C4-2B (cell line): ENCODE data around the gene KCNH3.

ENCODE experiments used
- H3K27ac ChIP-seq: fragments of 450-650 bp; 2 replicates; pipeline ENCODE4 v1.5.1; 2017
- CTCF ChIP-seq: fragments of 450-650 bp; conservative IDR thresholded peaks from 2 replicates; pipeline ENCODE4 v1.5.1; 2017; ENCODE audit warnings: mild to moderate bottlenecking
- ZFX ChIP-seq: fragments of 450-650 bp; IDR thresholded peaks from 2 replicates; pipeline ENCODE4 v1.6.1; 2017

KCNH3 gene

GRCh38 chr12:49538510-49539403, at the start of gene KCNH3:
Gene KCNH3 (plus strand): TSS chr12:49539030. CDS start chr12:49539417, 387 bp downstream.
- TF ChIP-seq CTCF (no peak), ZFX (no peak)
- H3K27ac ChIP-seq, result no peak within 1 kb of the TSS

- no peak overlapping the region for H3K27ac ChIP-seq
- TF ChIP-seq CTCF, result no peak
- TF ChIP-seq ZFX, result no peak
Measured at GRCh38 chr12:49489154-49489553, 49.7 kb upstream of the KCNH3 start.

- TF ChIP-seq ZFX (no peak), CTCF (no peak)
- no peak overlapping the region for H3K27ac ChIP-seq
Measured at GRCh38 chr12:49489720-49490119, 49.1 kb upstream of the KCNH3 start.

- TF ChIP-seq ZFX (no peak), CTCF (no peak)
- no peak overlapping the region for H3K27ac ChIP-seq
Measured at GRCh38 chr12:49491823-49492222, 47.0 kb upstream of the KCNH3 start.

- H3K27ac ChIP-seq, result no peak overlapping the region
- TF ChIP-seq CTCF (no peak), ZFX (no peak)
Measured at GRCh38 chr12:49493900-49494299, 44.9 kb upstream of the KCNH3 start.

GRCh38 chr12:49496417-49497360, 42.1 kb upstream of the KCNH3 start:
- H3K27ac ChIP-seq, result no peak overlapping the region
- no peak for TF ChIP-seq ZFX

- no peak overlapping the region for H3K27ac ChIP-seq
- TF ChIP-seq ZFX (no peak), CTCF (no peak)
Measured at GRCh38 chr12:49501895-49502294, 36.9 kb upstream of the KCNH3 start.
